GM12873 (cell line): Measurements from ENCODE around the gene APEX1.

Experiments
- CTCF ChIP-seq: IDR thresholded peaks from 2 replicates; pipeline ENCODE4 v1.5.1; 2012; ENCODE audit warnings: low read depth, mild to moderate bottlenecking, moderate library complexity, low read length, control low read depth; ENCODE audit not compliant: insufficient read depth; ENCODE audit errors: missing control alignments

APEX1 gene

GRCh38 chr14:20438664-20439063, 16.4 kb upstream of the APEX1 start:
- no peak for TF ChIP-seq CTCF

DNA sequence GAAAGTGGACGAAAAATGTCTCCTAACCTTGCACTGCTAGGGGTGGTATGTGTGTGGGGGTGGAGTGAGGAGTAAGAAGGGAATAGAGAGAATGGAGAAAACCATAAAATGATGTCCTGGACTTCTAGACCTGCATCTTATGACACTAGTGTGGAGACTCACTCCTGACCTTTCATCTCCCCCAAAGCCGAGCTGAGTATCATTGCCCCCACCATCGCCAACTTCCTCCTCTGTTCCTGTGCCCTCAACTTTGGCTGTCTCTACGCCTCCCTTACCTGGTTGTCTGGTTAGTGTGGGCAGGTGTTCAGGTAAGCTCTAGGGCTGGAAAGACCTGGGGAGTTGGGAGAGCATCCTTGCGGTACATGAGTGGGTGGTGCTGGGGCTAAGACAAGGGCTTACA, 14.6 kb upstream of the APEX1 start:
- TF ChIP-seq CTCF = no peak

DNA sequence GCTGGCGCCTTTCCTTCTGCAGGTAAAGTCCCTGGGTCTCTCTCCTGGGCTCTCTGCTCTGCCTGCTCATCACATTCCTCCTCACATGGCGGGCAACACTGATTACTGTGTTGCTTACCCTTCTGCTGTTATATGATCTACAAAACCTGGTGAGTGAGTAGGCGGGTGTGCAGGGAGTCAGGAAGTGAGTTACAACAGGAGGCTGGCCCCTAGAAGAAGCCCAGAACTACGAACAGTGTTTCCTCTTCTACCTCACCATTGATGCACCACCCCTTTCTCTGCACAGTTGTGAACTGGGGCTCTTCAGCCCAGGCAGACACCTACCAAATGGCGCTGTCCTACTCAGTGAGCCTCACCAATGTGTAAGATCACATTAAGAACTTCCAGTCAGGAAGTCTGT, 14.1 kb upstream of the APEX1 start:
- TF ChIP-seq CTCF = no peak

GRCh38 chr14:20441461-20441860, 13.6 kb upstream of the APEX1 start:
- no peak for TF ChIP-seq CTCF

DNA sequence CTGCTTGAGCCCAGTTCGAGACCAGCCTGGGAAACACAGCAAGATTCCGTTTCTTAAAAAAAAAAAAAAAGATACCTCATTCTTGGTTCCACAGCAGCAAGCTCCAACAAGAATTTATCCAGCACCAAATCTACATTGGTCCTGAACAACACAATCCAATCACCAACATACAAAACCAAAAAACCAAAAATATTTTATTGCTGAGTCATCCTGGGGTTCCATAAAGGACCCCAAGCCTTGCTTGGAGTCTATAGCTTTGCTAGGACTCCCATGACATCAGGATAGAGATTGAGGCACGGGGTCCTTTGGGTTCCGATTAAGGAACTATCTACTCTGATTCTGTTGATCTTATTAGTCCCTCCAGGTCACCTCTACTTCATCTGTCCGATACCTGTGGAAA, 8.1 kb upstream of the APEX1 start:
- no peak for TF ChIP-seq CTCF

DNA sequence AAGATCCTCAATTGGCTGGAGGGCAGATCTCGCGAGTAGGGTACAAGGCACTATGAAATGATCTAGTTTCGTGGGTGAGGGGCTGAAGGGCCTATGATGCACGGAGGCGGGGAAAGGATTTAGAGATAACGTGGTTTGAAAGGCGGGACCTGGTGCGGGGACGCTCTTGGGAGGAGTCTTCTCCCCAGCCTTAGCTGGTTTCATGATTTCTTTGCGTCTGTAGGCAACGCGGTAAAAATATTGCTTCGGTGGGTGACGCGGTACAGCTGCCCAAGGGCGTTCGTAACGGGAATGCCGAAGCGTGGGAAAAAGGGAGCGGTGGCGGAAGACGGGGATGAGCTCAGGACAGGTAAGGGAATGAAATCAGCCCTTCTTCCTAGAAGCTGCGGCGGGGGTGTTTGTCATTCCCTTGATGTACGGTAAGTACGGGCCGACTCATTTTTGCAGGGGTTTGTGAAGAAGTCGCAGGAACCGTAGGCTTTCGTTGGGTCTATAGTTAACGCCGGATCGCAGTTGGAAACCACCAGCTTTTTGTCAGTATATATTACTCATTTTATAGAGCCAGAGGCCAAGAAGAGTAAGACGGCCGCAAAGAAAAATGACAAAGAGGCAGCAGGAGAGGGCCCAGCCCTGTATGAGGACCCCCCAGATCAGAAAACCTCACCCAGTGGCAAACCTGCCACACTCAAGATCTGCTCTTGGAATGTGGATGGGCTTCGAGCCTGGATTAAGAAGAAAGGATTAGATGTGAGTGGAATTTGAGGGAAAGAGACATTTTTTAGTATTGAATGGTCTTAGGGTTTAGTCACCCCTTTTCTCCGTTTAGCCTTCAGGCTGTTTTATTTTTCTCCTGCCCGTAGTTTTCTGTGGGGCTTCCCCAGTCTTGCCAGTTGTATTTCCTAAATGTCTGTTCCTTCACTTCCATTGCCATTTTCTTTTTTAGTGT, 602 bp downstream of the APEX1 start:
- TF ChIP-seq CTCF = no peak

DNA sequence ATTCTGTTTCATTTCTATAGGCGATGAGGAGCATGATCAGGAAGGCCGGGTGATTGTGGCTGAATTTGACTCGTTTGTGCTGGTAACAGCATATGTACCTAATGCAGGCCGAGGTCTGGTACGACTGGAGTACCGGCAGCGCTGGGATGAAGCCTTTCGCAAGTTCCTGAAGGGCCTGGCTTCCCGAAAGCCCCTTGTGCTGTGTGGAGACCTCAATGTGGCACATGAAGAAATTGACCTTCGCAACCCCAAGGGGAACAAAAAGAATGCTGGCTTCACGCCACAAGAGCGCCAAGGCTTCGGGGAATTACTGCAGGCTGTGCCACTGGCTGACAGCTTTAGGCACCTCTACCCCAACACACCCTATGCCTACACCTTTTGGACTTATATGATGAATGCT, 1.9 kb downstream of the APEX1 start:
- TF ChIP-seq CTCF = no peak
